Neuronal stem cell (in vitro differentiated cells): ENCODE data around the gene LRP11.

Experiments used
- DNase-seq: peaks from one replicate; pipeline ENCODE4 v3.0.0-alpha.2; 2013; ENCODE audit warnings: low spot score
- H2AFZ ChIP-seq: one replicate; pipeline ENCODE4 v1.6.1; 2013; ENCODE audit warnings: mild to moderate bottlenecking, low read length, inconsistent platforms
- H2AK5ac ChIP-seq: 2 replicates; pipeline ENCODE4 v1.6.1; 2013; ENCODE audit warnings: low read depth, mild to moderate bottlenecking, inconsistent platforms, low read length, moderate library complexity, mixed read lengths
- H2BK120ac ChIP-seq: 2 replicates; pipeline ENCODE4 v1.6.1; 2013; ENCODE audit warnings: low read depth, mild to moderate bottlenecking, inconsistent platforms, low read length, moderate library complexity, mixed read lengths
- H2BK12ac ChIP-seq: one replicate; pipeline ENCODE4 v1.6.1; 2013; ENCODE audit warnings: low read length, inconsistent platforms
- H2BK15ac ChIP-seq: 2 replicates; pipeline ENCODE4 v1.6.1; 2013; ENCODE audit warnings: mild to moderate bottlenecking, low read length, inconsistent platforms, mixed read lengths
- H2BK5ac ChIP-seq: one replicate; pipeline ENCODE4 v1.6.1; 2013; ENCODE audit warnings: inconsistent platforms, mild to moderate bottlenecking, low read length, moderate library complexity
- H3K14ac ChIP-seq: one replicate; pipeline ENCODE4 v1.6.1; 2013; ENCODE audit warnings: low read length, inconsistent platforms
- H3K18ac ChIP-seq: 2 replicates; pipeline ENCODE4 v1.6.1; 2013; ENCODE audit warnings: low read length, inconsistent platforms
- H3K23ac ChIP-seq: 2 replicates; pipeline ENCODE4 v1.6.1; 2013; ENCODE audit warnings: low read depth, mild to moderate bottlenecking, mixed read lengths, low read length, inconsistent platforms; ENCODE audit not compliant: poor library complexity
- H3K27ac ChIP-seq: replicated peaks from 3 replicates; pipeline ENCODE4 v1.5.1; 2013; ENCODE audit warnings: low read length, inconsistent platforms
- H3K27me3 ChIP-seq, 3 experiments: 2 replicates each; pipeline ENCODE4 v1.6.1; 2013; ENCODE audit warnings: low read length in 3 of 3, mild to moderate bottlenecking in 2 of 3, inconsistent platforms in 1 of 3, low read depth in 1 of 3, mixed read lengths in 1 of 3, moderate library complexity in 1 of 3; ENCODE audit not compliant: control insufficient read depth in 3 of 3, insufficient read depth in 3 of 3
- H3K36me3 ChIP-seq, 2 donors: replicated peaks in 1 of 2; 2 replicates each; pipeline ENCODE4 v1.6.1; 2013; ENCODE audit warnings: low read length in 2 of 2; ENCODE audit not compliant: control insufficient read depth in 2 of 2, insufficient read depth in 2 of 2
- H3K4ac ChIP-seq: 2 replicates; pipeline ENCODE4 v1.6.1; 2013; ENCODE audit warnings: inconsistent platforms, mild to moderate bottlenecking, low read length, moderate library complexity
- H3K4me1 ChIP-seq, 2 donors: 1 replicate in 1 of 2; 2 replicates in 1 of 2; pipeline ENCODE4 v1.6.1; 2013; ENCODE audit warnings: low read length in 2 of 2, low read depth in 1 of 2; ENCODE audit not compliant: control insufficient read depth in 2 of 2, insufficient read depth in 1 of 2
- H3K4me2 ChIP-seq: one replicate; pipeline ENCODE4 v1.6.1; 2013; ENCODE audit warnings: mild to moderate bottlenecking, low read length, inconsistent platforms; ENCODE audit not compliant: insufficient read depth, poor library complexity, severe bottlenecking
- H3K4me3 ChIP-seq, 2 donors: 2 replicates each; pipeline ENCODE4 v1.5.1; 2013; ENCODE audit warnings: low read length in 2 of 2, mild to moderate bottlenecking in 2 of 2, inconsistent platforms in 1 of 2, moderate library complexity in 1 of 2
- H3K79me1 ChIP-seq: one replicate; pipeline ENCODE4 v1.6.1; 2013; ENCODE audit warnings: low read depth, mild to moderate bottlenecking, inconsistent platforms, low read length, moderate library complexity
- H3K9ac ChIP-seq: one replicate; pipeline ENCODE4 v1.6.1; 2013; ENCODE audit warnings: mild to moderate bottlenecking, low read depth, low read length, inconsistent platforms; ENCODE audit not compliant: poor library complexity
- H3K9me3 ChIP-seq, 2 donors: replicated peaks in 1 of 2; 2 replicates each; pipeline versions ENCODE3 to v1.6.1; 2013; ENCODE audit warnings: low read length in 2 of 2, mild to moderate bottlenecking in 2 of 2, inconsistent platforms in 1 of 2, low read depth in 1 of 2, mixed read lengths in 1 of 2, moderate library complexity in 1 of 2; ENCODE audit not compliant: control insufficient read depth in 2 of 2, insufficient read depth in 1 of 2
- H4K8ac ChIP-seq: one replicate; pipeline ENCODE4 v1.6.1; 2013; ENCODE audit warnings: low read depth, mild to moderate bottlenecking, inconsistent platforms, low read length, moderate library complexity
- H4K91ac ChIP-seq: one replicate; pipeline ENCODE4 v1.6.1; 2013; ENCODE audit warnings: low read length, low read depth, mild to moderate bottlenecking, inconsistent platforms; ENCODE audit not compliant: poor library complexity
- WGBS, 2 donors: extraction: QIAGEN DNeasy Blood & Tissue Kit; methylation state at CpG; one replicate each; pipeline ENCODE4 v1.1.7; 2013; ENCODE audit warnings: missing lambda C conversion rate in 2 of 2, mixed read lengths in 1 of 2; ENCODE audit not compliant: insufficient read length in 2 of 2, insufficient replicate concordance in 1 of 2; ENCODE audit errors: extremely low coverage in 2 of 2; 5-methylcytosine and 5-hydroxymethylcytosine counted together

The LRP11 gene

GRCh38 chr6:149859368-149859767 is 4.8 kb downstream of the LRP11 start:
- no peak for DNase-seq
- Histone ChIP-seq H3K4me2 (no peak overlapping the region), H3K9ac (no peak overlapping the region), H3K14ac (no peak overlapping the region), H4K8ac (no peak overlapping the region), H3K9me3 (no peaks in the 10 kb centered on the region), H3K79me1 (no peaks in the 10 kb centered on the region), H3K18ac (no peak overlapping the region), H3K4me1 (peaks cover 7 to 18% of the 10 kb centered on the region in 2 donors), H2AFZ (no peak overlapping the region), H2AK5ac (no peak overlapping the region), H3K36me3 (peaks cover 0 to 4% of the 10 kb centered on the region in 2 donors), H3K23ac (no peak overlapping the region), H3K27me3 (peaks cover 0 to 12% (median 2%) of the 10 kb centered on the region in 3 experiments), H3K4ac (no peak overlapping the region), H3K4me3 (no peak overlapping the region), H3K27ac (no peak overlapping the region), H2BK5ac (no peak overlapping the region), H2BK15ac (no peak overlapping the region), H2BK12ac (no peak overlapping the region), H4K91ac (no peak overlapping the region), H2BK120ac (no peak overlapping the region)
- WGBS, 2 donors: no CpG with 5 or more reads among the region's 7 CpGs

- H3K79me1 ChIP-seq: no peaks in the 10 kb centered on the region
- no peak overlapping the region for H2AK5ac ChIP-seq
- H3K4me2 ChIP-seq: no peak overlapping the region
- H2BK5ac ChIP-seq: no peak overlapping the region
- no peak overlapping the region for H3K4ac ChIP-seq
- H2BK12ac ChIP-seq: no peak overlapping the region
- peaks cover 7 to 18% of the 10 kb centered on the region in 2 donors for H3K4me1 ChIP-seq
- no peak overlapping the region for H3K23ac ChIP-seq
- H2BK15ac ChIP-seq: no peak overlapping the region
- no peak overlapping the region for H3K9ac ChIP-seq
- H3K18ac ChIP-seq: no peak overlapping the region
- no peak overlapping the region for H2BK120ac ChIP-seq
- no CpG with 5 or more reads among the region's 5 CpGs for WGBS, 2 donors
- H4K8ac ChIP-seq: no peak overlapping the region
- H3K36me3 ChIP-seq: peaks cover 0 to 8% of the 10 kb centered on the region in 2 donors
- no peak for DNase-seq
- H3K27ac ChIP-seq: no peak overlapping the region
- H3K9me3 ChIP-seq: no peaks in the 10 kb centered on the region
- no peak overlapping the region for H3K14ac ChIP-seq
- H4K91ac ChIP-seq: no peak overlapping the region
- peaks cover 0 to 12% (median 2%) of the 10 kb centered on the region in 3 experiments for H3K27me3 ChIP-seq
- no peak overlapping the region for H3K4me3 ChIP-seq
- H2AFZ ChIP-seq: no peak overlapping the region
Measured at GRCh38 chr6:149857541-149857940, 6.6 kb downstream of the LRP11 start.

- Histone ChIP-seq H3K18ac (no peak overlapping the region), H4K8ac (no peak overlapping the region), H3K4me3 (no peak overlapping the region), H3K9ac (no peak overlapping the region), H3K79me1 (no peaks in the 10 kb centered on the region), H3K4me2 (no peak overlapping the region), H3K23ac (no peak overlapping the region), H3K36me3 (peaks cover 0 to 16% of the 10 kb centered on the region in 2 donors), H2BK12ac (no peak overlapping the region), H3K27me3 (peaks cover 0 to 5% (median 0%) of the 10 kb centered on the region in 3 experiments), H2BK5ac (no peak overlapping the region), H2BK15ac (no peak overlapping the region), H4K91ac (no peak overlapping the region), H2AK5ac (no peak overlapping the region), H3K4me1 (peaks cover 7 to 11% of the 10 kb centered on the region in 2 donors), H3K14ac (no peak overlapping the region), H3K4ac (no peak overlapping the region), H2BK120ac (no peak overlapping the region), H3K9me3 (no peaks in the 10 kb centered on the region), H3K27ac (no peak overlapping the region), H2AFZ (no peak overlapping the region)
- DNase-seq: no peak
- WGBS, 2 donors: no CpG with 5 or more reads among the region's 10 CpGs
Measured at GRCh38 chr6:149856256-149856994, 7.7 kb downstream of the LRP11 start.

- Histone ChIP-seq H3K79me1 (no peaks in the 10 kb centered on the region), H3K14ac (no peak overlapping the region), H2BK12ac (no peak overlapping the region), H4K91ac (no peak overlapping the region), H3K36me3 (peaks cover 0 to 22% of the 10 kb centered on the region in 2 donors), H3K4me1 (peaks cover 5 to 11% of the 10 kb centered on the region in 2 donors), H3K27me3 (peaks cover 0 to 3% (median 0%) of the 10 kb centered on the region in 3 experiments), H2BK5ac (no peak overlapping the region), H3K27ac (no peak overlapping the region), H3K9me3 (no peaks in the 10 kb centered on the region), H3K4me2 (no peak overlapping the region), H3K23ac (no peak overlapping the region), H3K4me3 (no peak overlapping the region), H2AK5ac (no peak overlapping the region), H3K9ac (no peak overlapping the region), H2BK15ac (no peak overlapping the region), H3K18ac (no peak overlapping the region), H2BK120ac (no peak overlapping the region), H4K8ac (no peak overlapping the region), H3K4ac (no peak overlapping the region), H2AFZ (no peak overlapping the region)
- DNase-seq: no peak
- no CpG with 5 or more reads among the region's 2 CpGs for WGBS, 2 donors
Measured at GRCh38 chr6:149855741-149856140, 8.4 kb downstream of the LRP11 start.
